H1 (cell line): ENCODE results near the gene LHB. TPM values are rescaled to one million over a fixed set of nuclear protein-coding genes. Genes with fewer than 3 reads are reported as not detected.

Experiments used
- CTCF ChIA-PET: fragments of 300-600 bp; sonication (Branson Sonifier 250); formaldehyde crosslinking; loops from one replicate; lab custom pipeline; 2021; ENCODE audit not compliant: partially characterized antibody; lab: Charles Lee
- POLR2A ChIA-PET: fragments of 300-600 bp; sonication (Branson Sonifier 250); formaldehyde crosslinking; loops from one replicate; lab custom pipeline; 2021; ENCODE audit warnings: inconsistent platforms; ENCODE audit not compliant: partially characterized antibody; lab: Charles Lee
- DNase-seq, 2 experiments: peaks; one replicate each; pipeline versions ENCODE4 v3.0.0 to v3.0.0-alpha.2; 2010 to 2022; ENCODE audit warnings: low spot score in 2 of 2, low read depth in 1 of 2, mixed read lengths in 1 of 2
- FAIRE-seq: peaks from 2 replicates; lab custom pipeline; 2011; peaks lifted over from hg19 to GRCh38; lab: Jason Lieb, UNC
- H2AFZ ChIP-seq: 2 replicates; pipeline ENCODE4 v1.8.1; 2012; ENCODE audit warnings: low read length, inconsistent platforms
- H2AK5ac ChIP-seq: 2 replicates; pipeline ENCODE4 v1.6.1; 2013; ENCODE audit warnings: low read depth, low read length
- H2BK120ac ChIP-seq: replicated peaks from 2 replicates; pipeline ENCODE3; 2013; ENCODE audit warnings: low read depth, low read length, inconsistent platforms
- H2BK12ac ChIP-seq: 2 replicates; pipeline ENCODE4 v1.6.1; 2013; ENCODE audit warnings: low read depth, low read length
- H2BK15ac ChIP-seq: 2 replicates; pipeline ENCODE4 v1.6.1; 2013; ENCODE audit warnings: low read length
- H2BK20ac ChIP-seq: 2 replicates; pipeline ENCODE4 v1.6.1; 2013; ENCODE audit warnings: low read length
- H2BK5ac ChIP-seq: 2 replicates; pipeline ENCODE4 v1.6.1; 2013; ENCODE audit warnings: low read depth, low read length
- H3K14ac ChIP-seq: 2 replicates; pipeline ENCODE4 v1.6.1; 2013; ENCODE audit warnings: inconsistent platforms; ENCODE audit not compliant: insufficient read length
- H3K18ac ChIP-seq: 2 replicates; pipeline ENCODE4 v1.6.1; 2013; ENCODE audit warnings: low read length; ENCODE audit errors: extremely low read depth
- H3K23ac ChIP-seq: 2 replicates; pipeline ENCODE4 v1.6.1; 2013; ENCODE audit warnings: inconsistent platforms; ENCODE audit not compliant: insufficient read length
- H3K23me2 ChIP-seq: 2 replicates; pipeline ENCODE4 v1.6.1; 2013; ENCODE audit warnings: low read depth, low read length
- H3K27ac ChIP-seq: 2 replicates; pipeline ENCODE4 v1.6.1; 2011; ENCODE audit warnings: low read depth, low read length, inconsistent platforms
- H3K27me3 ChIP-seq, 4 experiments: replicated peaks in 1 of 4; 1 replicate in 1 of 4; 2 replicates in 3 of 4; pipeline versions ENCODE4 v1.6.1 to v1.8.1; 2011 to 2013; ENCODE audit warnings: low read length in 3 of 4, mild to moderate bottlenecking in 3 of 4, inconsistent platforms in 2 of 4, mixed read lengths in 2 of 4, moderate library complexity in 1 of 4; ENCODE audit not compliant: control insufficient read depth in 3 of 4, insufficient read depth in 3 of 4; ENCODE audit errors: extremely low read depth in 1 of 4
- H3K36me3 ChIP-seq, 4 experiments: 2 replicates each; pipeline versions ENCODE4 v1.6.1 to v1.8.1; 2011 to 2013; ENCODE audit warnings: mild to moderate bottlenecking in 4 of 4, low read length in 3 of 4, moderate library complexity in 2 of 4, control low read depth in 1 of 4, inconsistent platforms in 1 of 4; ENCODE audit not compliant: insufficient read depth in 4 of 4, control insufficient read depth in 2 of 4
- H3K4ac ChIP-seq: replicated peaks from 2 replicates; pipeline ENCODE3; 2013; ENCODE audit warnings: low read length, low read depth, mixed read lengths, inconsistent platforms; ENCODE audit not compliant: insufficient read length
- H3K4me1 ChIP-seq, 4 experiments: replicated peaks in 1 of 4; 1 replicate in 1 of 4; 2 replicates in 3 of 4; pipeline versions ENCODE4 v1.6.1 to v1.8.1; 2011 to 2013; ENCODE audit warnings: low read length in 3 of 4, inconsistent platforms in 2 of 4, mixed read lengths in 1 of 4; ENCODE audit not compliant: insufficient read depth in 4 of 4, control insufficient read depth in 3 of 4
- H3K4me2 ChIP-seq, 2 experiments: 2 replicates each; pipeline versions ENCODE4 v1.6.1 to v1.8.1; 2011 to 2013; ENCODE audit warnings: low read depth in 2 of 2, low read length in 2 of 2, control low read depth in 1 of 2, inconsistent platforms in 1 of 2, mild to moderate bottlenecking in 1 of 2; ENCODE audit not compliant: insufficient read depth in 1 of 2
- H3K4me3 ChIP-seq, 4 experiments: fragments of 200-600, 300-600 bp in 1 of 4; sonication (generic), shearing (Covaris generic), sonication (Bioruptor Twin) in 1 of 4; 2 replicates each; pipeline versions ENCODE4 v1.5.1 to v1.8.1; 2011 to 2016; ENCODE audit warnings: low read length in 4 of 4, low read depth in 3 of 4, control low read depth in 2 of 4, inconsistent platforms in 2 of 4, mild to moderate bottlenecking in 2 of 4, mixed read lengths in 1 of 4, moderate library complexity in 1 of 4; ENCODE audit not compliant: insufficient read depth in 2 of 4; ENCODE audit errors: extremely low read depth in 1 of 4
- H3K56ac ChIP-seq: replicated peaks from 2 replicates; pipeline ENCODE3; 2013; ENCODE audit warnings: low read depth, mild to moderate bottlenecking, mixed read lengths, low read length, inconsistent platforms; ENCODE audit not compliant: insufficient read length
- H3K79me1 ChIP-seq: 2 replicates; pipeline ENCODE4 v1.6.1; 2013; ENCODE audit warnings: low read depth, low read length, control low read depth
- H3K79me2 ChIP-seq, 2 experiments: 2 replicates each; pipeline versions ENCODE4 v1.6.1 to v1.8.1; 2012 to 2013; ENCODE audit warnings: low read length in 2 of 2, mild to moderate bottlenecking in 2 of 2, inconsistent platforms in 1 of 2; ENCODE audit not compliant: insufficient read depth in 2 of 2, control insufficient read depth in 1 of 2
- H3K9ac ChIP-seq, 4 experiments: replicated peaks in 1 of 4; 1 replicate in 1 of 4; 2 replicates in 3 of 4; pipeline versions ENCODE4 v1.6.1 to v1.8.1; 2011 to 2013; ENCODE audit warnings: low read depth in 3 of 4, low read length in 3 of 4, control low read depth in 2 of 4, mild to moderate bottlenecking in 2 of 4, moderate library complexity in 2 of 4, inconsistent platforms in 1 of 4; ENCODE audit errors: extremely low read depth in 1 of 4
- H3K9me3 ChIP-seq, 2 experiments: 2 replicates each; pipeline versions ENCODE4 v1.6.1 to v1.8.1; 2012 to 2013; ENCODE audit warnings: mild to moderate bottlenecking in 2 of 2, moderate library complexity in 2 of 2, control low read depth in 1 of 2, inconsistent platforms in 1 of 2, low read depth in 1 of 2, low read length in 1 of 2, mixed read lengths in 1 of 2; ENCODE audit not compliant: insufficient read depth in 2 of 2
- H4K20me1 ChIP-seq, 2 experiments: replicated peaks in 1 of 2; 2 replicates each; pipeline versions ENCODE3 to v1.8.1; 2011 to 2013; ENCODE audit warnings: inconsistent platforms in 2 of 2, low read length in 2 of 2, mild to moderate bottlenecking in 1 of 2; ENCODE audit not compliant: insufficient read depth in 2 of 2, control insufficient read depth in 1 of 2
- H4K5ac ChIP-seq: 2 replicates; pipeline ENCODE4 v1.6.1; 2013; ENCODE audit warnings: low read length, low read depth, mixed read lengths, inconsistent platforms; ENCODE audit not compliant: insufficient read length
- H4K8ac ChIP-seq: 2 replicates; pipeline ENCODE4 v1.8.0; 2013; ENCODE audit warnings: mild to moderate bottlenecking, moderate library complexity, low read length, inconsistent platforms; ENCODE audit not compliant: insufficient read depth; ENCODE audit errors: extremely low read depth
- H4K91ac ChIP-seq: replicated peaks from 2 replicates; pipeline ENCODE3; 2013; ENCODE audit warnings: low read length, mixed read lengths, inconsistent platforms; ENCODE audit not compliant: insufficient read length
- CTCF ChIP-seq, 3 experiments: IDR thresholded peaks; 1 replicate in 2 of 3; 2 replicates in 1 of 3; pipeline versions ENCODE4 v1.5.1 to v1.6.1; 2011; ENCODE audit warnings: low read length in 3 of 3, mild to moderate bottlenecking in 3 of 3, inconsistent platforms in 2 of 3, low read depth in 1 of 3, moderate library complexity in 1 of 3; ENCODE audit not compliant: insufficient read depth in 1 of 3; ENCODE audit errors: control extremely low read depth in 1 of 3
- HDAC2 ChIP-seq, 2 experiments: fragments of 300-600 bp in 1 of 2; sonication (generic) in 1 of 2; IDR thresholded peaks; 2 replicates each; pipeline ENCODE4 v1.6.1; 2011 to 2012; ENCODE audit warnings: low read depth in 2 of 2, low read length in 2 of 2, mild to moderate bottlenecking in 2 of 2, moderate library complexity in 2 of 2, borderline replicate concordance in 1 of 2, inconsistent platforms in 1 of 2
- JUN ChIP-seq: IDR thresholded peaks from 2 replicates; pipeline ENCODE4 v1.6.1; 2011; ENCODE audit warnings: low read depth, mild to moderate bottlenecking, improper control_type of control experiment, low read length
- MAX ChIP-seq: IDR thresholded peaks from 2 replicates; pipeline ENCODE4 v1.6.1; 2012; ENCODE audit warnings: inconsistent platforms
- SP2 ChIP-seq: IDR thresholded peaks from 2 replicates; pipeline ENCODE4 v1.6.1; 2012; ENCODE audit warnings: mild to moderate bottlenecking, low read length, inconsistent platforms
- SP4 ChIP-seq: IDR thresholded peaks from 2 replicates; pipeline ENCODE4 v1.6.1; 2012; ENCODE audit warnings: low read length, inconsistent platforms
- SUZ12 ChIP-seq: fragments of 200-600 bp; sonication (generic); IDR thresholded peaks from 2 replicates; pipeline ENCODE4 v1.6.1; 2012; ENCODE audit warnings: mild to moderate bottlenecking, inconsistent platforms, low read length, moderate library complexity, mixed read lengths
- WGBS, 2 experiments: shearing (Covaris generic) in 1 of 2; methylation state at CpG; one replicate each; pipeline versions ENCODE4 v1.1.6 to v1.1.7; 2013 to 2015; ENCODE audit warnings: low lambda C conversion rate in 2 of 2, mixed read lengths in 2 of 2, inconsistent platforms in 1 of 2, low coverage in 1 of 2, missing lambda C conversion rate in 1 of 2; ENCODE audit not compliant: insufficient replicate concordance in 2 of 2, insufficient coverage in 1 of 2, insufficient read length in 1 of 2; ENCODE audit errors: extremely low coverage in 1 of 2, missing lambda C conversion rate in 1 of 2; 5-methylcytosine and 5-hydroxymethylcytosine counted together
- polyA plus RNA-seq, 7 experiments: library from polyadenylated mRNA; depleted of rRNA in 3 of 7; stranded (reverse) in 5 of 7; unstranded in 2 of 7; fragments of >200 nt in 5 of 7; fragments of 200-250 nt in 2 of 7; gene quantifications; 1 replicate in 5 of 7; 2 replicates in 1 of 7; 4 replicates in 1 of 7; pipeline versions ENCODE4 v1.2.1 to v1.2.3, GENCODE V29; 2011 to 2013; ENCODE audit warnings: missing spikeins in 2 of 7, mixed read lengths in 2 of 7
- total RNA-seq: library from RNA; stranded (reverse); fragmentation: NEBNext Ultra II Directional; extraction: Animal tissue kit (Norgen Biotek cat#: 25700); gene quantifications from 2 replicates; pipeline ENCODE4 v1.2.1, GENCODE V29; 2021

The LHB gene
- total and polyA plus RNA-seq, 2 of the 8 experiments (the other 6 are each of a cell fraction or from before 2014, with no cell fraction given) = 0.53 TPM; not detected in 1

GRCh38 chr19:49061445-49061844 lies 44.6 kb upstream of the LHB start:
- Histone ChIP-seq H2AK5ac (no peak overlapping the region), H3K27ac (no peak overlapping the region), H3K79me1 (no peaks in the 10 kb centered on the region), H3K4ac (no peak overlapping the region), H2BK5ac (no peak overlapping the region), H3K18ac (no peak overlapping the region), H4K5ac (no peak overlapping the region), H4K8ac (no peak overlapping the region; the same call in 1 of the 2 replicates), H3K4me1 (peaks cover 0 to 32% (median 26%) of the 10 kb centered on the region in 4 experiments; a peak in 6 of 7 replicates), H2AFZ (no peak overlapping the region), H3K36me3 (no peaks in the 10 kb centered on the region), H3K23me2 (peaks cover 12% of the 10 kb centered on the region), H4K20me1 (peaks cover 0 to 2% of the 10 kb centered on the region in 2 experiments), H3K14ac (no peak overlapping the region), H3K9me3 (no peaks in the 10 kb centered on the region), H2BK15ac (no peak overlapping the region), H3K4me2 (no peak overlapping the region), H2BK120ac (no peak overlapping the region), H3K27me3 (peaks cover 10 to 44% (median 40%) of the 10 kb centered on the region in 4 experiments), H3K4me3 (no peak overlapping the region), H3K23ac (no peak overlapping the region), H2BK12ac (no peak overlapping the region), H2BK20ac (no peak overlapping the region), H3K56ac (no peak overlapping the region), H3K9ac (no peak overlapping the region), H3K79me2 (no peaks in the 10 kb centered on the region), H4K91ac (no peak overlapping the region)
- CTCF ChIA-PET = interaction anchor here (1.1 to 3.5 kb wide), 4 partner anchors 8 to 63 kb away, joined by 3 to 25 read pairs (median 6); no protein-coding TSS in a partner anchor
- POLR2A ChIA-PET = interaction anchor here (1.2 to 1.5 kb wide), 2 partner anchors 42 to 97 kb away, joined by 3 read pairs; no protein-coding TSS in a partner anchor
- 83% methylated on average over 18 of the region's 25 CpGs; no CpG with 5 or more reads in 1 of the 2 experiments for WGBS, 2 experiments
- DNase-seq (no peak), FAIRE-seq (no peak)
- TF ChIP-seq JUN (no peak), CTCF (IDR thresholded peaks at IDR 0.05; ENCODE audit: control extremely low read depth in 1 of 3, insufficient read depth in 1 of 3, low read depth in 1 of 3, low read length in 3 of 3) (no peak), MAX (no peak), HDAC2 (IDR thresholded peaks at IDR 0.05; ENCODE audit: borderline replicate concordance in 1 of 2, low read depth in 2 of 2, low read length in 2 of 2) (no peak), SUZ12 (no peak), SP4 (no peak), SP2 (no peak)
